NCI-H187 (cell line): ENCODE measurements around the gene OR11H7.
"Not testable (repeated sequence)": the region's sequence is repeated elsewhere in the genome, so short reads cannot be mapped to it uniquely, and the experiment has no call there.

Experiments used
- DNase-seq, 2 experiments: peaks; one replicate each; lab custom pipeline; 2025; lab: John Stamatoyannopoulos, UW

OR11H7 gene

DNA sequence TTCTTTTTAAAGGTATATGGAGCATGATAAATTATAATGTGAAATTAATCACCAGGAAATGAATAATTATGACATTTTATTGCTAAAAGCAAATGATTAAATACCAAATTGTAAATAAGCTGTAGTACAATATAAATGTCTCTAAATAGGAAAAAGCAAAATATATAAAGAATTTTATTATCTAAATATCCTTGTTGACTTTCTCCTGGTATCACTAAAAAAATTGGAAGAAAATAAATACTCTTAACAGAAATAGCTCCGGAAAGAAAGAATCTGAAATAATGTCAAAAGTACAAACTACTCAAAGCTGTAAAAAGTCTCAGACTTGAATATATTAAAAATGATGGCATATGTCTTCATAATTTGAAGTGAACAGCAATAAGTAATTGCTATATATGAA lies at the start of gene OR11H7:
Gene OR11H7 (plus strand): TSS at position 301 of the 400 bp plus-strand sequence.
- DNase-seq: no peak

GRCh38 chr14:20179218-20179617 lies 49.6 kb upstream of the OR11H7 start:
- DNase-seq: no peak

DNA sequence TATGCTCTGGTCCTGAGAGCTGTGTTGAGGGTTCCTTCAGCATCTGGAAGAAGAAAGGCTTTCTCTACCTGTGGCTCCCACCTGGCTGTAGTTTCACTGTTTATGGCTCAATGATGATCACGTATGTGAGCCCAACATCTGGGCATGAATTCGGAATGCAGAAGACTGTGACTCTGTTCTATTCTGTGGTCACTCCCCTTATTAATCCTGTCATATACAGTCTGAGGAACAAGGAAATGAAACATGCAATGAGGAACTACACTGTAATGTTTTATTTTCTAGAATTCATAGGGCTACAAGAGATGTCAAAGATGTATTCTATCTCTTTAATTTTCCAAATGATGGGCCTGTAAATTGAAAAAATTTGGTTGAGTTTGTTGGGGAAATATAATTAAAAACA lies 48.9 kb upstream of the OR11H7 start:
- DNase-seq: no peak

- DNase-seq: no peak
These were observed 48.3 kb upstream of the OR11H7 start for GRCh38 chr14:20180486-20180885.

- no peak for DNase-seq
These were observed 44.6 kb upstream of the OR11H7 start for GRCh38 chr14:20184181-20184580.

DNA sequence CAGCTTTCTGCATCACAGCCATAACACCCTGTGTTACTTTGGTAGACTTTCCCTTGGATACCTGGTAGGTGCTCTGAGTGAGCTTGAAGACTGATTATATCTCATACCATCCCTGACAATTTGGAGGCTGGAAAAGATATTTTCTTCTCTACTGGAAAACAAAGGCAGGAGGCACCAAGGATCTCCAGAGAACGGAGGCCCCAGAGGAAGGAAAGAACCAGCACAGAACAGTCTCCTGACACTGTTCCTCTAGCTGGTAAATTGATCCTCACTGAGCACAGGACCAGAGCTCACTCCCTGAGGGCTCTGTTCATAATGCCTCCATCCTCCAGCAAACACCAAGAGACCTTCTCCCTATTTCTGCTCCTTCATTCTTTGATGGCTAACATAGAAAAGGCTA lies 38.2 kb upstream of the OR11H7 start, which contains the start of gene OR11G2:
Gene OR11G2 (plus strand): TSS at position 301 of the 400 bp plus-strand sequence. CDS start 6,542 bp downstream, outside the sequence.
- DNase-seq: no peak

- no peak for DNase-seq
These were observed 37.4 kb upstream of the OR11H7 start for GRCh38 chr14:20191396-20191795.

- no peak for DNase-seq
These were observed 34.7 kb upstream of the OR11H7 start for GRCh38 chr14:20194101-20194500.

DNA sequence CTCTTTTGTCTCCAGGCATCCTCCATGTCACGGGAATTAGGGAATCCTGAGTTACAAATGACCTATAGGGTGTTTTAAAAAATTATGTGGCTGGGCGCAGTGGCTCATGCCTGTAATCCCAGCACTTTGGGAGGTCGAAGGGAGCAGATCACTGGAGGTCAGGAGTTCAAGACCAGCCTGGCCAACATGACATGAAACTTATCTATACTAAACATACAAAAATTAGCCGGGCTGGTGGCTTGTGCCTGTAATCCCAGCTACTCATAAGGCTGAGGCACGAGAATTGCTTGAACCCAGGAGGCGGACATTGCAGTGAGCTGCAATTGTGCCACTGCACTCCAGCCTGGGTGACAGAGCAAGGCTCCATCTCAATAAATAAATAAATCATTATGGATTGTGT lies 33.6 kb upstream of the OR11H7 start:
- DNase-seq: not testable (repeated sequence)

DNA sequence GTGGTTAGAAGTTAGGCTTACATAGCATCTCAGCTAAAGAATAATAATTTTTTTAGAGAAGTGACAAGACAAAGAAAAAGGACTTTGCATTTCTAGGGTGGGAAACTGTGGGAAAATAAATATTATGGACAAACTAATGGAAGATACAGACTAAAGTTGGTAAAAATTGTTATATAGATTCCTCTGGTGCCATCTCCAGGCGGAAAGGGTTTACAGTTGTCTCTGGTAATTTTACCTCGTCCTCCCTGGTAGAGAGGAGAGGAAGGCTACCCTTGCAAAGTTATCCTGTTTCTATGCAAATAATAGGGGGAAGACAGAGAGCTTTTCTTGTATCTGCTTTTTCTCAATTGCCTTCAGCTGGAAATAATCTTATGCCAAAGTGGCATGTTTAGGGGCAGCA lies 32.9 kb upstream of the OR11H7 start:
- no peak for DNase-seq

DNA sequence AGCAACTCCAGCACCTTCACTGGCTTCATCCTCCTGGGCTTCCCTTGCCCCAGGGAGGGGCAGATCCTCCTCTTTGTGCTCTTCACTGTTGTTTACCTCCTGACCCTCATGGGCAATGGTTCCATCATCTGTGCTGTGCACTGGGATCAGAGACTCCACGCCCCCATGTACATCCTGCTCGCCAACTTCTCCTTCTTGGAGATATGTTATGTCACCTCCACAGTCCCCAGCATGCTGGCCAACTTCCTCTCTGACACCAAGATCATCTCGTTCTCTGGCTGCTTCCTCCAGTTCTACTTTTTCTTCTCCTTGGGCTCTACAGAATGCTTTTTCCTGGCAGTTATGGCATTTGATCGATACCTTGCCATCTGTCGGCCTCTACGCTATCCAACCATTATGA lies 31.3 kb upstream of the OR11H7 start:
- no peak for DNase-seq

- DNase-seq: no peak
These were observed 29.8 kb upstream of the OR11H7 start for GRCh38 chr14:20198991-20199390.

DNA sequence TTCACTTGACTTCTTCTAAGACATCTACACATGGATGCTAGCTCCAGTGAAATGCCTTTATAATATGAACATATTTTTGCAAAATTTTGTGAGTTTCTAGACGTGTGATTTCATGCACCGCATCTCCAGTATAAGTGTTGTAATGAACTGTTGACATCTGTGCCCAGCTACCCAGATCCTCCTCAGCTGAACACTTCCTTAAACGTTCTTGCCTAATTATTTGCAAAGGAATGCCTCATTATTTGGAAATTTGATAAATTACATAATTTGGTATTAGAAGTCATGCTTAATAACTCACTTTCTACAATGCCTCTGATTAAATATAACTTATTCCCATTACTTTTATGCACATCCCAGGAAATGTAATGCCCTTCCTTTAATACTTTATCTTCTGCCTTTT lies 24.1 kb upstream of the OR11H7 start:
- no peak for DNase-seq

DNA sequence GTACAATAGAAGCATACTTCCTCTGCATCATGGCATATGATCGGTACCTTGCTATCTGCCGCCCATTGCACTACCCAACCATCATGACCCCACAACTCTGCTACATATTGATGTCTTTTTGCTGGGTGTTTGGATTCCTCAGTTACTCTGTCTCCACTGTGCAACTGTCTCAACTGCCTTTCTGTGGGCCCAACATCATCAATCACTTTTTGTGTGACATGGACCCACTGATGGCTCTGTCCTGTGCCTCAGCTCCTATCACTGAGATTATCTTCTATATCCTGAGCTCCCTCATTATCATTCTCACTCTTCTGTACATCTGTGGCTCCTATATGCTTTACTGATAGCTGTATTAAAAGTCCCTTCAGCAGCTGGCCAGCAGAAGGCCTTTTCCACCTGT lies 19.2 kb upstream of the OR11H7 start:
- no peak for DNase-seq

DNA sequence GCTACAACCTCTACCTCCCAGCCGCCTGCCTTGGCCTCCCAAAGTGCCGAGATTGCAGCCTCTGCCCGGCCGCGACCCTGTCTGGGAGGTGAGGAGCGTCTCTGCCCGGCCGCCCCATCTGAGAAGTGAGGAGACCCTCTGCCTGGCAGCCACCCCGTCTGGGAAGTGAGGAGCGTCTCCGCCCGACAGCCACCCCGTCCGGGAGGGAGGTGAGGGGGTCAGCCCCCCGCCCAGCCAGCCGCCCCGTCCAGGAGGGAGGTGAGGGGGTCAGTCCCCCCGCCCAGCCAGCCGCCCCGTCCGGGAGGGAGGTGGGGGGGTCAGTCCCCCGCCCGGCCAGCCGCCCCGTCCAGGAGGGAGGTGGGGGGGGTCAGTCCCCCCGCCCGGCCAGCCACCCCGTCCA lies 16.4 kb upstream of the OR11H7 start:
- not testable (repeated sequence) for DNase-seq

DNA sequence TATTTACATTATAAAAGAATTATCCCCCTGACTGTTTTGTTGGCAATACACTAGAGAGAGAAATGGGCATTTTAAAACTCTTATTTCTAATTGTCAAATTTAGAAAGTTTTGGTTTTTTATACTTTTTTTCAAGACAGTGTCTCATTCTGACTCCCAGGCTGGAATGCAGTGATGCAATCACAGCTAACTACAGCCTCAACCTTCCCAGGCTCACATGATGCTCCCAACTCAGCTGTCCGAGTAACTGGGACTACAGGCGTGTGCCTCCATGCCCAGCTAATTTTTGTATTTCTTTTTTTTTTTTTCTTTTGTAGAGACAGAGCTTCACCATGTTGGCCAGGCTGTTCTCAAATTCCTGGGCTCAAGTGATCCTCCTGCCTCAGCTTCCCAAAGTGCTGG lies 13.6 kb upstream of the OR11H7 start:
- DNase-seq: no peak

- no peak for DNase-seq
These were observed 9.7 kb upstream of the OR11H7 start for GRCh38 chr14:20219033-20219432.

DNA sequence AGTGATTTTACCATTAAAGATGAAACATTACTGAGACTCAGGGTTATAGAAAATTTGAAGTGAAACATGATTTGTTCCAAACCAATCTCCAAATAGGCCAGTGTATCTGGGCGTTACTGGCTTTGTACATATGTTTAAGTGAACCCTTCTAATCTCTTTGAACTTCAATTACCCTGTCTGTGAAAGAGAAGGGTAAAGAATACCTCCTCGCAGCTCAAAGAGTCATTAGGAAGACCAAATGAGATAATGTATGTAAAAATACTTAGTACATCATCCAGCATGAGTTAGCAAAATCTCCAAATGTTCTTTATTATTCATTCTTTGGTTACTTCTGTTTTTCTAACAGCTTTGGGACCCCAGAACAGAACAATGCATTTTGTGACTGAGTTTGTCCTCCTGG lies 5.4 kb upstream of the OR11H7 start, which contains the start of gene OR11H6:
Gene OR11H6 (plus strand): TSS at position 301 of the 400 bp plus-strand sequence. CDS start 0 bp downstream, at position 301.
- no peak for DNase-seq

- not testable (repeated sequence) for DNase-seq
These were observed 6.6 kb downstream of the OR11H7 start for GRCh38 chr14:20235415-20235814.

GRCh38 chr14:20247646-20248246 lies 19.0 kb downstream of the OR11H7 start:
- DNase-seq: no peak

DNA sequence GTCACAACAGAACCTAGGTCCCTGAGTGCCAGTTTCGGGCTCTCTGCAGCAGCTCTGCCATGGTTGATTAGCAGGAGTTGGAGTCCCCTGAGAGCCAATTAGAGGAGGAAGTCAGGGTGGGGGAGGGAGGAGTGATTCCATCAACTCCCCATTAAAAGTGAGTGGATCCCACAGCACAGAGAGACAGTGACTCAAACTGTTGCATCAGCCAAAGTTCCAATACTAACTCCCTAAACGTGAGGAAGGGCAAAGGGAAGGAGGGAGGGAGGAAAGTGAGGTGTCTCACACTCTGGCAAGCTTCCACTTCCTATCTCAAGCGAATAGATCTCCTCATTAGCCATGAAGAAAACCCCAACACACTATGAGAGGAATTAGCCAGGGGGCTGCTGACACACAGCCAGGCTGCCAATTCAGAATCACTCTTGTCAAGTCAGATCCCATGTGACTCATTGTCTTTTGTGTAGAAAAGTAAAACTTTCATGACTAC lies 33.9 kb downstream of the OR11H7 start:
- DNase-seq: no peak

DNA sequence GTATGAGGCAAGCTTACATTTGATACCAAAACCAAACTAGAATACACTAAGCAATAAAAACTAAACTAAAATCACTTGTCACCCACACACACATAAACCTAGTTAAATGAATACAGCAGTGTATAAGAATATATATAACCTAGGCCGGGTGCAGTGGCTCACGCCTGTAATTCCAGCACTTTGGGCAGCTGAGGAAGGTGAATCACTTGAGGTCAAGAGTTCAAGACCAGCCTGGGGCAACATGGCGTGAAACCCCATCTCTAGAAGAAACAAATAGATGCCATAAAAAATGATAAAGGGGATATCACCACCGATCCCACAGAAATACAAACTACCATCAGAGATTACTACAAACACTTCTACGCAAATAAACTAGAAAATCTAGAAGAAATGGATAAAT lies 35.6 kb downstream of the OR11H7 start:
- not testable (repeated sequence) for DNase-seq

- DNase-seq: no peak
These were observed 45.3 kb downstream of the OR11H7 start for GRCh38 chr14:20274062-20274461.

- DNase-seq: no peak
These were observed 48.6 kb downstream of the OR11H7 start for GRCh38 chr14:20277409-20277808.
